HepG2 (cell line): Measurements from ENCODE around the gene SNRNP48. TPM values are rescaled to one million over a fixed set of nuclear protein-coding genes. Genes with fewer than 3 reads are reported as not detected.

Experiments used
- ONECUT2 ChIP-seq: sonication (generic); formaldehyde crosslinking; IDR thresholded peaks from 2 replicates; pipeline ENCODE4 v1.4.0; 2020; ENCODE audit warnings: missing genetic modification reagents
- PAF1 ChIP-seq: IDR thresholded peaks from 2 replicates; pipeline ENCODE4 v1.6.1; 2016; ENCODE audit warnings: missing genetic modification reagents, missing compliant biosample characterization
- PHF21A ChIP-seq: sonication (generic); formaldehyde crosslinking; IDR thresholded peaks from 2 replicates; pipeline ENCODE4 v1.5.0; 2020; ENCODE audit warnings: mild to moderate bottlenecking, missing genetic modification reagents
- SNAPC2 ChIP-seq: sonication (generic); formaldehyde crosslinking; IDR thresholded peaks from 2 replicates; pipeline ENCODE4 v1.8.1; 2022; ENCODE audit warnings: mild to moderate bottlenecking, missing genetic modification reagents
- ZBTB38 ChIP-seq: sonication (generic); formaldehyde crosslinking; IDR thresholded peaks from 2 replicates; pipeline ENCODE4 v1.5.1; 2020; ENCODE audit warnings: mild to moderate bottlenecking, missing genetic modification reagents
- ZNF543 ChIP-seq: sonication (generic); formaldehyde crosslinking; IDR thresholded peaks from 2 replicates; pipeline ENCODE4 v1.4.0; 2020; ENCODE audit warnings: mild to moderate bottlenecking, missing genetic modification reagents
- polyA plus RNA-seq, 8 experiments: library from polyadenylated mRNA; depleted of rRNA in 3 of 8; stranded (reverse) in 7 of 8; unstranded in 1 of 8; fragments of >200 nt; fragmentation: Illumina TruSeq in 4 of 8; extraction: Trizol in 4 of 8; gene quantifications; 2 replicates each; pipeline versions ENCODE4 v1.2.1 to v1.2.3, GENCODE V29; 2011 to 2016; ENCODE audit warnings: low read depth in 4 of 8, missing spikeins in 1 of 8, mixed read lengths in 1 of 8; ENCODE audit not compliant: insufficient read depth in 1 of 8
- total RNA-seq, 5 experiments: library from RNA; depleted of rRNA; stranded (reverse); fragments of >200 nt; fragmentation: Illumina TruSeq; extraction: Trizol; gene quantifications; 2 replicates each; pipeline ENCODE4 v1.2.3, GENCODE V29; 2016; ENCODE audit warnings: low read depth in 1 of 5
- TF ChIP-seq, protein P1 (sequence below): sonication (generic); formaldehyde crosslinking; IDR thresholded peaks from 2 replicates; pipeline ENCODE4 v1.5.1; 2020; ENCODE audit warnings: mild to moderate bottlenecking, missing genetic modification reagents, moderate library complexity
- TF ChIP-seq, protein P2 (sequence below): sonication (generic); formaldehyde crosslinking; IDR thresholded peaks from 2 replicates; pipeline ENCODE4 v1.4.0; 2020; ENCODE audit warnings: missing genetic modification reagents
- TF ChIP-seq, protein P3 (sequence below): IDR thresholded peaks from 2 replicates; pipeline ENCODE4 v1.6.1; 2016; ENCODE audit warnings: missing compliant biosample characterization, missing genetic modification reagents, borderline replicate concordance
- TF ChIP-seq, protein P4 (sequence below): sonication (generic); formaldehyde crosslinking; IDR thresholded peaks from 2 replicates; pipeline ENCODE4 v1.4.0; 2020; ENCODE audit warnings: missing genetic modification reagents, low read depth, mild to moderate bottlenecking, borderline replicate concordance

The SNRNP48 gene
- total and polyA plus RNA-seq, 2 of the 13 experiments (the other 11 are each of a cell fraction or from before 2014, with no cell fraction given), result 17.5 to 47.5 TPM

DNA sequence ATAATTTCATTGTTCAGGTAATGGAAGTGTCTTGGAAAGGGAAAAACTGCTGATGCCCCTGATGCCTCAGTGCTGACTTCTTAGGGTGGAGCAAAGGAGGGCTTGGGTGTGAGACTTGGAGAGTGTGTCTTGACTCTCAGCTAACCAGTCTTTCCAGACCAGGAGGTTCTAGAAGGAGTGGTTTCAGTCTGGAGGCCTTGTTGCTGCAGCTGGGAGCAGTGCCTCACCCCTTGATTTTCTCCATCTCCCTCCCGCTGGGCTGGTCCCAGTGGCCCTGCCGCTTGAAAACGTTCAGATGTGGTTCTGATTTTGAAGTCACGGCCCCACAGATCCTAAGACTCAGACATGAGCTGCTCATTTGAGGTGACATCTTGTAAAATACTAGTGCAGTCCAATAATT is 43.1 kb upstream of the SNRNP48 start (continued):
- TF ChIP-seq SNAPC2 (CRISPR knock-in tag), result 0 out of 2 replicates have a peak, but pooled peaks have one; percentile 35
- peak; percentile 35; the same call in 1 of the 2 replicates for TF ChIP-seq PAF1 (CRISPR knock-in tag)
- TF ChIP-seq ZBTB38, result peak; percentile 68; the same call in 1 of the 2 replicates
- TF ChIP-seq PHF21A (CRISPR knock-in tag), result 0 out of 2 replicates have a peak, but pooled peaks have one; percentile 20
- TF ChIP-seq, protein P1, sequence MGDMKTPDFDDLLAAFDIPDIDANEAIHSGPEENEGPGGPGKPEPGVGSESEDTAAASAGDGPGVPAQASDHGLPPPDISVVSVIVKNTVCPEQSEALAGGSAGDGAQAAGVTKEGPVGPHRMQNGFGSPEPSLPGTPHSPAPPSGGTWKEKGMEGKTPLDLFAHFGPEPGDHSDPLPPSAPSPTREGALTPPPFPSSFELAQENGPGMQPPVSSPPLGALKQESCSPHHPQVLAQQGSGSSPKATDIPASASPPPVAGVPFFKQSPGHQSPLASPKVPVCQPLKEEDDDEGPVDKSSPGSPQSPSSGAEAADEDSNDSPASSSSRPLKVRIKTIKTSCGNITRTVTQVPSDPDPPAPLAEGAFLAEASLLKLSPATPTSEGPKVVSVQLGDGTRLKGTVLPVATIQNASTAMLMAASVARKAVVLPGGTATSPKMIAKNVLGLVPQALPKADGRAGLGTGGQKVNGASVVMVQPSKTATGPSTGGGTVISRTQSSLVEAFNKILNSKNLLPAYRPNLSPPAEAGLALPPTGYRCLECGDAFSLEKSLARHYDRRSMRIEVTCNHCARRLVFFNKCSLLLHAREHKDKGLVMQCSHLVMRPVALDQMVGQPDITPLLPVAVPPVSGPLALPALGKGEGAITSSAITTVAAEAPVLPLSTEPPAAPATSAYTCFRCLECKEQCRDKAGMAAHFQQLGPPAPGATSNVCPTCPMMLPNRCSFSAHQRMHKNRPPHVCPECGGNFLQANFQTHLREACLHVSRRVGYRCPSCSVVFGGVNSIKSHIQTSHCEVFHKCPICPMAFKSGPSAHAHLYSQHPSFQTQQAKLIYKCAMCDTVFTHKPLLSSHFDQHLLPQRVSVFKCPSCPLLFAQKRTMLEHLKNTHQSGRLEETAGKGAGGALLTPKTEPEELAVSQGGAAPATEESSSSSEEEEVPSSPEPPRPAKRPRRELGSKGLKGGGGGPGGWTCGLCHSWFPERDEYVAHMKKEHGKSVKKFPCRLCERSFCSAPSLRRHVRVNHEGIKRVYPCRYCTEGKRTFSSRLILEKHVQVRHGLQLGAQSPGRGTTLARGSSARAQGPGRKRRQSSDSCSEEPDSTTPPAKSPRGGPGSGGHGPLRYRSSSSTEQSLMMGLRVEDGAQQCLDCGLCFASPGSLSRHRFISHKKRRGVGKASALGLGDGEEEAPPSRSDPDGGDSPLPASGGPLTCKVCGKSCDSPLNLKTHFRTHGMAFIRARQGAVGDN (CRISPR knock-in tag), result peak; percentile 27; the same call in 1 of the 2 replicates
- TF ChIP-seq ONECUT2, result no peak
- peak; percentile 70; the same call in 1 of the 2 replicates for TF ChIP-seq ZNF543 (CRISPR knock-in tag)
- TF ChIP-seq, protein P2, sequence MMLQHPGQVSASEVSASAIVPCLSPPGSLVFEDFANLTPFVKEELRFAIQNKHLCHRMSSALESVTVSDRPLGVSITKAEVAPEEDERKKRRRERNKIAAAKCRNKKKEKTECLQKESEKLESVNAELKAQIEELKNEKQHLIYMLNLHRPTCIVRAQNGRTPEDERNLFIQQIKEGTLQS (CRISPR knock-in tag), result no peak
- TF ChIP-seq, protein P3, sequence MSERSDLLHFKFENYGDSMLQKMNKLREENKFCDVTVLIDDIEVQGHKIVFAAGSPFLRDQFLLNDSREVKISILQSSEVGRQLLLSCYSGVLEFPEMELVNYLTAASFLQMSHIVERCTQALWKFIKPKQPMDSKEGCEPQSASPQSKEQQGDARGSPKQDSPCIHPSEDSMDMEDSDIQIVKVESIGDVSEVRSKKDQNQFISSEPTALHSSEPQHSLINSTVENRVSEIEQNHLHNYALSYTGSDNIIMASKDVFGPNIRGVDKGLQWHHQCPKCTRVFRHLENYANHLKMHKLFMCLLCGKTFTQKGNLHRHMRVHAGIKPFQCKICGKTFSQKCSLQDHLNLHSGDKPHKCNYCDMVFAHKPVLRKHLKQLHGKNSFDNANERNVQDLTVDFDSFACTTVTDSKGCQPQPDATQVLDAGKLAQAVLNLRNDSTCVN (CRISPR knock-in tag), result 0 out of 2 replicates have a peak, but pooled peaks have one; percentile 7
- TF ChIP-seq, protein P4, sequence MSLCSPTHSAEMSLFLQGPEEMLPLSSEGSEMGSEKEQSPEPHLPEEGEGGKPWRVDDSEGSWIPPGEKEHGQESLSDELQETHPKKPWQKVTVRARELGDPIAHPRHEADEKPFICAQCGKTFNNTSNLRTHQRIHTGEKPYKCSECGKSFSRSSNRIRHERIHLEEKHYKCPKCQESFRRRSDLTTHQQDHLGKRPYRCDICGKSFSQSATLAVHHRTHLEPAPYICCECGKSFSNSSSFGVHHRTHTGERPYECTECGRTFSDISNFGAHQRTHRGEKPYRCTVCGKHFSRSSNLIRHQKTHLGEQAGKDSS, result 0 out of 2 replicates have a peak, but pooled peaks have one; percentile 0
